HepG2 (cell line): Measurements from ENCODE around the gene PMPCB. TPM values are rescaled to one million over a fixed set of nuclear protein-coding genes. Genes with fewer than 3 reads are reported as not detected.

Experiments used
- ATAC-seq: fragments of 200-7000 bp; cut with Tn5 transposase; 3 replicates; pipeline ENCODE4 v1.9.1; 2020; ENCODE audit warnings: mild to moderate bottlenecking, moderate library complexity
- BruUV-seq: library from RNA; stranded (reverse); fragments of 400-500 nt; replicated peaks from 2 replicates; lab custom pipeline; 2021; lab: Mats Ljungman, UMichigan
- CTCF ChIA-PET: fragments of 300-600 bp; formaldehyde crosslinking; extraction: SDS; loops from one replicate; lab custom pipeline; 2021; ENCODE audit warnings: low total read pairs, inconsistent platforms, low intra/inter-chr PET ratio; lab: Yijun Ruan, JAX
- POLR2A ChIA-PET: fragments of 350-600 bp; sonication (Branson Sonifier 250); formaldehyde crosslinking; loops from one replicate; lab custom pipeline; 2020; ENCODE audit warnings: antibody characterized with exemption, inconsistent platforms; lab: Yijun Ruan, JAX
- DNase-seq: peaks from one replicate; pipeline ENCODE4 v3.0.0-alpha.2; 2015; ENCODE audit warnings: low spot score
- FAIRE-seq: peaks from 3 replicates; lab custom pipeline; 2011; peaks lifted over from hg19 to GRCh38; lab: Jason Lieb, UNC
- H2AFZ ChIP-seq: one replicate; pipeline ENCODE4 v1.6.1; 2011; ENCODE audit warnings: low read length, inconsistent platforms
- H3K27ac ChIP-seq: fragments of 300-600 bp; 3 replicates; pipeline ENCODE4 v1.8.0; 2011; ENCODE audit warnings: mixed run types, mild to moderate bottlenecking, mixed read lengths, low read length, inconsistent platforms; ENCODE audit not compliant: insufficient read depth; ENCODE audit errors: extremely low read length
- H3K27me3 ChIP-seq, 2 experiments: fragments of 200-600 bp in 1 of 2; 2 replicates in 1 of 2; 3 replicates in 1 of 2; pipeline versions ENCODE4 v1.6.0 to v1.8.0; 2011; ENCODE audit warnings: low read length in 2 of 2, mild to moderate bottlenecking in 2 of 2, moderate library complexity in 2 of 2, inconsistent platforms in 1 of 2; ENCODE audit not compliant: insufficient read depth in 2 of 2, control insufficient read depth in 1 of 2
- H3K36me3 ChIP-seq, 2 experiments: fragments of 200-600 bp in 1 of 2; replicated peaks in 1 of 2; 2 replicates in 1 of 2; 3 replicates in 1 of 2; pipeline versions ENCODE4 v1.5.1 to v1.8.0; 2011; ENCODE audit warnings: low read length in 2 of 2, inconsistent platforms in 1 of 2; ENCODE audit not compliant: insufficient read depth in 2 of 2, control insufficient read depth in 1 of 2
- H3K4me1 ChIP-seq: 2 replicates; pipeline ENCODE4 v1.5.1; 2012; ENCODE audit warnings: low read length, inconsistent platforms; ENCODE audit not compliant: insufficient read depth
- H3K4me2 ChIP-seq: 2 replicates; pipeline ENCODE4 v1.6.0; 2011; ENCODE audit warnings: low read depth, low read length, inconsistent platforms
- H3K4me3 ChIP-seq, 3 experiments: fragments of 200-600 bp in 1 of 3; sonication (generic), shearing (Covaris generic) in 1 of 3; replicated peaks in 1 of 3; 2 replicates each; pipeline ENCODE4 v1.5.1; 2011 to 2016; ENCODE audit warnings: low read length in 3 of 3, inconsistent platforms in 2 of 3, low read depth in 2 of 3, mild to moderate bottlenecking in 2 of 3, control low read depth in 1 of 3, mixed read lengths in 1 of 3; ENCODE audit not compliant: insufficient read depth in 1 of 3
- H3K79me2 ChIP-seq: one replicate; pipeline ENCODE4 v1.6.1; 2011; ENCODE audit warnings: low read length, inconsistent platforms; ENCODE audit not compliant: insufficient read depth
- H3K9ac ChIP-seq: 2 replicates; pipeline ENCODE4 v1.6.0; 2011; ENCODE audit warnings: mild to moderate bottlenecking, low read depth, low read length, inconsistent platforms; ENCODE audit not compliant: insufficient read depth
- H3K9me3 ChIP-seq: 2 replicates; pipeline ENCODE4 v1.5.1; 2012; ENCODE audit warnings: mild to moderate bottlenecking, low read length
- H4K20me1 ChIP-seq: 2 replicates; pipeline ENCODE4 v1.6.0; 2011; ENCODE audit warnings: inconsistent platforms, mild to moderate bottlenecking, low read length, moderate library complexity; ENCODE audit not compliant: insufficient read depth
- FOXC1 ChIP-seq: sonication (generic); formaldehyde crosslinking; IDR thresholded peaks from 2 replicates; pipeline ENCODE4 v1.8.0; 2022; ENCODE audit warnings: mild to moderate bottlenecking, missing genetic modification reagents, borderline replicate concordance
- HBP1 ChIP-seq: IDR thresholded peaks from 2 replicates; pipeline ENCODE4 v1.6.1; 2016; ENCODE audit warnings: low read depth, control low read depth
- MIXL1 ChIP-seq: IDR thresholded peaks from 2 replicates; pipeline ENCODE4 v1.6.1; 2016
- NR2F6 ChIP-seq, 2 experiments: IDR thresholded peaks; 2 replicates each; pipeline ENCODE4 v1.6.1; 2016; ENCODE audit warnings: antibody characterized with exemption in 1 of 2, mild to moderate bottlenecking in 1 of 2
- PHF20 ChIP-seq: sonication (generic); formaldehyde crosslinking; IDR thresholded peaks from 2 replicates; pipeline ENCODE4 v1.5.0; 2020; ENCODE audit warnings: mild to moderate bottlenecking, missing genetic modification reagents
- RCOR2 ChIP-seq: IDR thresholded peaks from 2 replicates; pipeline ENCODE4 v1.6.1; 2016; ENCODE audit warnings: missing biosample characterization, missing genetic modification reagents
- SATB2 ChIP-seq: sonication (generic); formaldehyde crosslinking; IDR thresholded peaks from 2 replicates; pipeline ENCODE4 v1.5.0; 2020; ENCODE audit warnings: missing genetic modification reagents
- ZFP62 ChIP-seq: sonication (generic); formaldehyde crosslinking; IDR thresholded peaks from 2 replicates; pipeline ENCODE4 v1.4.0; 2020; ENCODE audit warnings: missing genetic modification reagents
- ZNF20 ChIP-seq: sonication (generic); formaldehyde crosslinking; IDR thresholded peaks from 2 replicates; pipeline ENCODE4 v1.4.0; 2020; ENCODE audit warnings: mild to moderate bottlenecking, moderate library complexity, missing genetic modification reagents
- ZNF33A ChIP-seq: sonication (generic); formaldehyde crosslinking; IDR thresholded peaks from 2 replicates; pipeline ENCODE4 v1.5.1; 2020; ENCODE audit warnings: missing genetic modification reagents, mild to moderate bottlenecking, moderate library complexity, borderline replicate concordance
- WGBS: methylation state at CpG from one replicate; pipeline ENCODE4 v1.1.6; 2017; ENCODE audit warnings: low lambda C conversion rate; 5-methylcytosine and 5-hydroxymethylcytosine counted together
- in situ Hi-C: cut with HindIII; loops from 2 replicates; pipeline ENCODE4 v1.10.0; 2017; ENCODE audit warnings: low pct_unique_long_range_greater_than_20kb; ENCODE audit not compliant: extremely low pct_ligation_motif_present
- intact Hi-C: fragments of 100-400 bp; cut with micrococcal nuclease; formaldehyde crosslinking; loops from one replicate; pipeline ENCODE4 v1.10.0; 2022; ENCODE audit not compliant: unreplicated experiment
- polyA plus RNA-seq, 8 experiments: library from polyadenylated mRNA; depleted of rRNA in 3 of 8; stranded (reverse) in 7 of 8; unstranded in 1 of 8; fragments of >200 nt; fragmentation: Illumina TruSeq in 4 of 8; extraction: Trizol in 4 of 8; gene quantifications; 2 replicates each; pipeline versions ENCODE4 v1.2.1 to v1.2.3, GENCODE V29; 2011 to 2016; ENCODE audit warnings: low read depth in 4 of 8, missing spikeins in 1 of 8, mixed read lengths in 1 of 8; ENCODE audit not compliant: insufficient read depth in 1 of 8
- total RNA-seq, 5 experiments: library from RNA; depleted of rRNA; stranded (reverse); fragments of >200 nt; fragmentation: Illumina TruSeq; extraction: Trizol; gene quantifications; 2 replicates each; pipeline ENCODE4 v1.2.3, GENCODE V29; 2016; ENCODE audit warnings: low read depth in 1 of 5

PMPCB gene
- total and polyA plus RNA-seq, 2 of the 13 experiments (the other 11 are each of a cell fraction or from before 2014, with no cell fraction given): 80.8 to 124 TPM

- H3K4me2 ChIP-seq: peak overlapping the region; percentile 88
- peak overlapping the region; percentile 94 for H3K9ac ChIP-seq
- peaks cover 46% of the 10 kb centered on the region for H3K4me1 ChIP-seq
- H3K4me3 ChIP-seq: peak overlapping the region; percentile 82 to 99 (median 96)
- H3K9me3 ChIP-seq: no peaks in the 10 kb centered on the region
- TF ChIP-seq FOXC1 (CRISPR knock-in tag) (no peak), ZNF20 (CRISPR knock-in tag) (no peak), RCOR2 (no peak), HBP1 (CRISPR knock-in tag) (no peak), ZNF33A (no peak), PHF20 (CRISPR knock-in tag) (no peak), ZFP62 (CRISPR knock-in tag) (no peak), NR2F6 (IDR thresholded peaks at IDR 0.05) (no peak), NR2F6 (CRISPR knock-in tag; IDR thresholded peaks at IDR 0.05) (no peak), SATB2 (no peak), MIXL1 (CRISPR knock-in tag) (no peak)
- no peak for FAIRE-seq
- in situ Hi-C loops (loop anchor here (10.0 kb wide), 1 partner anchor 56 kb away; no protein-coding TSS in a partner anchor), intact Hi-C loops (no loop called here)
- no peak overlapping the region for H2AFZ ChIP-seq
- POLR2A ChIA-PET: interaction anchor here (0.8 to 1.4 kb wide), 2 partner anchors 43 to 58 kb away, joined by 3 to 13 read pairs; no protein-coding TSS in a partner anchor
- no peak for ATAC-seq
- BruUV-seq: no TSS peak
- H3K27me3 ChIP-seq: no peaks in the 10 kb centered on the region; a peak in 1 of 5 replicates
- H3K27ac ChIP-seq: no peak overlapping the region
- CTCF ChIA-PET: no interaction called here
- DNase-seq: no peak
- H4K20me1 ChIP-seq: peaks cover 7% of the 10 kb centered on the region; the same call in 1 of the 2 replicates
- WGBS: under 1% methylated on average over 13 of the region's 13 CpGs
- peaks cover 70% of the 10 kb centered on the region for H3K79me2 ChIP-seq
- H3K36me3 ChIP-seq: peaks cover 2 to 14% of the 10 kb centered on the region in 2 experiments; a peak in 3 of 5 replicates
Observed at GRCh38 chr7:103348452-103348851, 51.2 kb downstream of the PMPCB start.
